Endothelial cell of umbilical vein (primary cell): ENCODE measurements around the gene FRMD7. TPM values are rescaled to one million over a fixed set of nuclear protein-coding genes. Genes with fewer than 3 reads are reported as not detected.

Experiments used
- BruUV-seq: library from RNA; stranded (reverse); fragments of 400-500 nt; replicated peaks from 2 replicates; lab custom pipeline; 2021; lab: Mats Ljungman, UMichigan
- CTCF ChIA-PET: fragments of 300-600, 350-600 bp; sonication (Branson Sonifier 250); formaldehyde crosslinking; loops from one replicate; lab custom pipeline; 2021; ENCODE audit warnings: antibody characterized with exemption, inconsistent platforms; lab: Charles Lee
- POLR2A ChIA-PET: fragments of 300-600, 350-600 bp; sonication (Branson Sonifier 250); formaldehyde crosslinking; loops from one replicate; lab custom pipeline; 2021; ENCODE audit warnings: antibody characterized with exemption, inconsistent platforms; lab: Charles Lee
- DNase-seq: peaks from one replicate; pipeline ENCODE4 v3.0.0-alpha.2; 2011; ENCODE audit warnings: low read depth, low spot score
- FAIRE-seq: peaks from 2 replicates; lab custom pipeline; 2011; peaks lifted over from hg19 to GRCh38; lab: Jason Lieb, UNC
- H2AFZ ChIP-seq: 2 replicates; pipeline ENCODE4 v1.6.0; 2012; ENCODE audit warnings: low read depth, low read length, control low read depth, inconsistent platforms
- H3K27ac ChIP-seq: 2 replicates; pipeline ENCODE4 v1.5.1; 2011; ENCODE audit warnings: low read depth, mild to moderate bottlenecking, control low read depth, low read length, moderate library complexity; ENCODE audit not compliant: insufficient read depth
- H3K27me3 ChIP-seq, 2 experiments: 2 replicates each; pipeline versions ENCODE4 v1.6.0 to v1.6.1; 2011; ENCODE audit warnings: low read length in 2 of 2, mixed read lengths in 1 of 2; ENCODE audit not compliant: control insufficient read depth in 2 of 2, insufficient read depth in 2 of 2
- H3K36me3 ChIP-seq, 2 experiments: 2 replicates in 1 of 2; 3 replicates in 1 of 2; pipeline ENCODE4 v1.5.1; 2011; ENCODE audit warnings: low read length in 2 of 2, mild to moderate bottlenecking in 1 of 2, moderate library complexity in 1 of 2; ENCODE audit not compliant: control insufficient read depth in 2 of 2, insufficient read depth in 2 of 2; ENCODE audit errors: extremely low read depth in 1 of 2
- H3K4me1 ChIP-seq: 3 replicates; pipeline ENCODE4 v1.5.1; 2011; ENCODE audit warnings: mild to moderate bottlenecking, low read length; ENCODE audit not compliant: control insufficient read depth, insufficient read depth; ENCODE audit errors: extremely low read depth
- H3K4me2 ChIP-seq: 2 replicates; pipeline ENCODE4 v1.6.1; 2011; ENCODE audit warnings: low read length, control low read depth, mixed read lengths; ENCODE audit not compliant: insufficient read depth
- H3K4me3 ChIP-seq, 3 experiments: fragments of 200-600 bp in 1 of 3; sonication (generic), shearing (Covaris generic) in 1 of 3; replicated peaks in 1 of 3; 2 replicates each; pipeline ENCODE4 v1.5.1; 2011 to 2016; ENCODE audit warnings: control low read depth in 3 of 3, low read length in 3 of 3, mild to moderate bottlenecking in 2 of 3, inconsistent platforms in 1 of 3, low read depth in 1 of 3, moderate library complexity in 1 of 3; ENCODE audit not compliant: insufficient read depth in 1 of 3
- H3K79me2 ChIP-seq: 2 replicates; pipeline ENCODE4 v1.6.0; 2012; ENCODE audit warnings: low read length, inconsistent platforms; ENCODE audit not compliant: control insufficient read depth, insufficient read depth
- H3K9ac ChIP-seq: replicated peaks from 2 replicates; pipeline ENCODE3; 2011; ENCODE audit warnings: low read length, control low read depth; ENCODE audit not compliant: insufficient read depth; ENCODE audit errors: extremely low read depth
- H3K9me1 ChIP-seq: replicated peaks from 3 replicates; pipeline ENCODE4 v1.6.0; 2011; ENCODE audit warnings: mild to moderate bottlenecking, low read length; ENCODE audit not compliant: control insufficient read depth, insufficient read depth; ENCODE audit errors: extremely low read depth
- H3K9me3 ChIP-seq: replicated peaks from 2 replicates; pipeline ENCODE4 v1.5.1; 2012; ENCODE audit warnings: low read length, inconsistent platforms; ENCODE audit not compliant: control insufficient read depth, insufficient read depth
- H4K20me1 ChIP-seq: replicated peaks from 2 replicates; pipeline ENCODE3; 2011; ENCODE audit warnings: mild to moderate bottlenecking, low read length; ENCODE audit not compliant: control insufficient read depth, insufficient read depth; ENCODE audit errors: extremely low read depth
- CTCF ChIP-seq, 2 donors: IDR thresholded peaks; 1 replicate in 1 of 2; 2 replicates in 1 of 2; pipeline ENCODE4 v1.5.1; 2011; ENCODE audit warnings: low read length in 2 of 2, mild to moderate bottlenecking in 2 of 2, moderate library complexity in 2 of 2, control low read depth in 1 of 2, inconsistent platforms in 1 of 2, low read depth in 1 of 2; ENCODE audit not compliant: insufficient read depth in 1 of 2; ENCODE audit errors: extremely low read depth in 1 of 2
- EZH2 ChIP-seq: IDR thresholded peaks from 2 replicates; pipeline ENCODE4 v1.6.1; 2012; ENCODE audit warnings: borderline replicate concordance, low read depth, mild to moderate bottlenecking, moderate library complexity, low read length, inconsistent platforms; ENCODE audit not compliant: severe bottlenecking
- FOS ChIP-seq: IDR thresholded peaks from 2 replicates; pipeline ENCODE4 v1.6.1; 2011; ENCODE audit warnings: mild to moderate bottlenecking, low read length, moderate library complexity, borderline replicate concordance; ENCODE audit not compliant: insufficient read depth
- GATA2 ChIP-seq: IDR thresholded peaks from 2 replicates; pipeline ENCODE4 v1.7.0; 2011; ENCODE audit warnings: low read depth, mild to moderate bottlenecking, moderate library complexity, mixed read lengths, low read length; ENCODE audit not compliant: insufficient read length, insufficient read depth
- JUN ChIP-seq: IDR thresholded peaks from 2 replicates; pipeline ENCODE4 v1.6.1; 2011; ENCODE audit warnings: borderline replicate concordance, low read depth; ENCODE audit not compliant: insufficient read length, insufficient read depth
- MAX ChIP-seq: IDR thresholded peaks from 2 replicates; pipeline ENCODE4 v1.6.1; 2011; ENCODE audit not compliant: insufficient read depth, insufficient read length
- MYC ChIP-seq: IDR thresholded peaks from one replicate; pipeline ENCODE4 v1.6.1; 2011; ENCODE audit warnings: mild to moderate bottlenecking, low read depth, low read length
- POLR2A ChIP-seq: IDR thresholded peaks from 2 replicates; pipeline ENCODE4 v1.6.1; 2012; ENCODE audit warnings: low read depth, mild to moderate bottlenecking, control low read depth, low read length
- POLR2AphosphoS5 ChIP-seq: IDR thresholded peaks from 2 replicates; pipeline ENCODE4 v1.6.1; 2012; ENCODE audit warnings: low read depth, mild to moderate bottlenecking, control low read depth, low read length, moderate library complexity; ENCODE audit not compliant: insufficient read depth
- dilution Hi-C: fragments of 300-500 bp; cut with MboI; formaldehyde crosslinking; loops from one replicate; pipeline ENCODE4 v1.15.0; 2019; ENCODE audit warnings: low sequenced_read_pairs; ENCODE audit not compliant: extremely low pct_ligation_motif_present
- intact Hi-C: fragments of 100-400 bp; cut with micrococcal nuclease; formaldehyde crosslinking; loops from one replicate; pipeline ENCODE4 v1.10.0; 2022
- polyA plus RNA-seq, 4 experiments: library from polyadenylated mRNA; depleted of rRNA in 3 of 4; stranded (reverse) in 3 of 4; unstranded in 1 of 4; fragments of >200 nt; gene quantifications; 2 replicates each; pipeline versions ENCODE4 v1.2.1 to v1.2.3, GENCODE V29; 2011 to 2012; ENCODE audit warnings: missing spikeins in 1 of 4
- total RNA-seq: library from RNA; stranded (reverse); gene quantifications from 2 replicates; pipeline ENCODE4 v1.2.3, GENCODE V29; 2021

Gene FRMD7
- total and polyA plus RNA-seq, 2 donors (not counting 3 experiments of a cell fraction or from before 2014, with no cell fraction given) = not detected

- POLR2A ChIA-PET = no interaction called here
- FAIRE-seq = peak; percentile 38
- no peaks in the 10 kb centered on the region for H3K4me1 ChIP-seq
Observed at GRCh38 chrX:132115792-132116191, 12.0 kb downstream of the FRMD7 start.

More at GRCh38 chrX:132115792-132116191, 12.0 kb downstream of the FRMD7 start:
- no peak overlapping the region for H3K4me3 ChIP-seq
- BruUV-seq = no TSS peak
- no peaks in the 10 kb centered on the region for H3K9me1 ChIP-seq
- no peak overlapping the region for H3K4me2 ChIP-seq
- H3K27me3 ChIP-seq = no peaks in the 10 kb centered on the region
- H4K20me1 ChIP-seq = no peaks in the 10 kb centered on the region
- H3K9ac ChIP-seq = no peak overlapping the region
- DNase-seq = no peak
- CTCF ChIA-PET = interaction anchor here (1.2 kb wide), 1 partner anchor 10 kb away, joined by 3 read pairs; no protein-coding TSS in a partner anchor
- intact Hi-C loops (no loop called here), dilution Hi-C loops (no loop called here)
- no peak overlapping the region for H3K27ac ChIP-seq
- TF ChIP-seq MYC (no peak), GATA2 (no peak), CTCF (IDR thresholded peaks at IDR 0.05; ENCODE audit: extremely low read depth in 1 of 2, insufficient read depth in 1 of 2, low read depth in 1 of 2, low read length in 2 of 2) (no peak), MAX (no peak), POLR2A (no peak), JUN (no peak), FOS (no peak), POLR2AphosphoS5 (no peak), EZH2 (no peak)
- no peaks in the 10 kb centered on the region for H3K79me2 ChIP-seq
- no peaks in the 10 kb centered on the region for H3K36me3 ChIP-seq
- H2AFZ ChIP-seq = no peak overlapping the region
- H3K9me3 ChIP-seq = no peaks in the 10 kb centered on the region
